ENCODE measurements around the gene FAM20C. TPM values are rescaled to one million over a fixed set of nuclear protein-coding genes. Genes with fewer than 3 reads are reported as not detected.
A peak's percentile ranks its signal among the peaks of the same experiment; 100 is the strongest.

Gene FAM20C
- total RNA-seq, 2 donors from 2014 or later = 32.5 to 106 TPM

GRCh38 chr7:218316-218715, 25.9 kb downstream of the FAM20C start:
- Histone ChIP-seq H3K9me3 (no peaks in the 10 kb centered on the region), H3K27me3 (replicated peaks; ENCODE audit: insufficient read depth) (no peaks in the 10 kb centered on the region), H3K27ac (no peak overlapping the region), H3K36me3 (peaks cover 9% of the 10 kb centered on the region), H3K4me3 (no peak overlapping the region), H3K4me1 (ENCODE audit: control insufficient read depth in 1 of 2, low read depth in 2 of 2) (peaks cover 6 to 15% of the 10 kb centered on the region in 2 donors)
- TF ChIP-seq CTCF (IDR thresholded peaks at IDR 0.05) = no peak
- no peak for ATAC-seq (ENCODE audit: insufficient number of reproducible peaks, low FRiP score, low read depth)
- DNase-seq (ENCODE audit: low spot score) = no peak

GRCh38 chr7:218896-219580, 26.7 kb downstream of the FAM20C start:
- H3K9me3 ChIP-seq = no peaks in the 10 kb centered on the region
- ATAC-seq (ENCODE audit: insufficient number of reproducible peaks, low FRiP score, low read depth) = no peak
- no peak for TF ChIP-seq CTCF (IDR thresholded peaks at IDR 0.05)
- no peak for DNase-seq (ENCODE audit: low spot score)
- peaks cover 9% of the 10 kb centered on the region for H3K36me3 ChIP-seq
- no peak overlapping the region for H3K27ac ChIP-seq
- no peak overlapping the region for H3K4me3 ChIP-seq
- peaks cover 6 to 15% of the 10 kb centered on the region in 2 donors for H3K4me1 ChIP-seq (ENCODE audit: control insufficient read depth in 1 of 2, low read depth in 2 of 2)
- no peaks in the 10 kb centered on the region for H3K27me3 ChIP-seq (replicated peaks; ENCODE audit: insufficient read depth)

- Histone ChIP-seq H3K9me3 (no peaks in the 10 kb centered on the region), H3K27me3 (replicated peaks; ENCODE audit: insufficient read depth) (no peaks in the 10 kb centered on the region), H3K4me1 (ENCODE audit: control insufficient read depth in 1 of 2, low read depth in 2 of 2) (peaks cover 2 to 15% of the 10 kb centered on the region in 2 donors), H3K4me3 (no peak overlapping the region), H3K36me3 (peaks cover 5% of the 10 kb centered on the region), H3K27ac (peak overlapping the region in 1 of 2 donors; percentile 17)
- TF ChIP-seq CTCF (IDR thresholded peaks at IDR 0.05) = no peak
- DNase-seq (ENCODE audit: low spot score) (no peak), ATAC-seq (ENCODE audit: insufficient number of reproducible peaks, low FRiP score, low read depth) (no peak)
Observed at GRCh38 chr7:219581-220150, 27.3 kb downstream of the FAM20C start.

- ATAC-seq (ENCODE audit: insufficient number of reproducible peaks, low FRiP score, low read depth) (no peak), DNase-seq (ENCODE audit: low spot score) (no peak)
- TF ChIP-seq CTCF (IDR thresholded peaks at IDR 0.05) = no peak
- peaks cover 2% of the 10 kb centered on the region for H3K36me3 ChIP-seq
- H3K4me3 ChIP-seq = no peak overlapping the region
- no peaks in the 10 kb centered on the region for H3K9me3 ChIP-seq
- H3K27ac ChIP-seq = peak overlapping the region in 1 of 2 donors; percentile 17
- H3K27me3 ChIP-seq (replicated peaks; ENCODE audit: insufficient read depth) = no peaks in the 10 kb centered on the region
- peaks cover 0 to 15% of the 10 kb centered on the region in 2 donors for H3K4me1 ChIP-seq (ENCODE audit: control insufficient read depth in 1 of 2, low read depth in 2 of 2)
Observed at GRCh38 chr7:220151-220841, 27.9 kb downstream of the FAM20C start.

GRCh38 chr7:221978-222715, 29.8 kb downstream of the FAM20C start:
- no peak for ATAC-seq (ENCODE audit: insufficient number of reproducible peaks, low FRiP score, low read depth)

More at GRCh38 chr7:221978-222715, 29.8 kb downstream of the FAM20C start:
- no peaks in the 10 kb centered on the region for H3K27me3 ChIP-seq (replicated peaks; ENCODE audit: insufficient read depth)
- TF ChIP-seq CTCF (IDR thresholded peaks at IDR 0.05) = no peak
- peaks cover 2% of the 10 kb centered on the region for H3K36me3 ChIP-seq
- H3K27ac ChIP-seq = no peak overlapping the region
- H3K4me3 ChIP-seq = no peak overlapping the region
- no peak for DNase-seq (ENCODE audit: low spot score)
- H3K4me1 ChIP-seq (ENCODE audit: control insufficient read depth in 1 of 2, low read depth in 2 of 2) = peaks cover 0 to 15% of the 10 kb centered on the region in 2 donors
- no peaks in the 10 kb centered on the region for H3K9me3 ChIP-seq
